B cell (primary cell): ENCODE results near the gene ZP1. TPM values are rescaled to one million over a fixed set of nuclear protein-coding genes. Genes with fewer than 3 reads are reported as not detected.

Experiments
- ATAC-seq: fragments of 200-7000 bp; cut with Tn5 transposase; one replicate; pipeline ENCODE4 v1.10.0; 2021; ENCODE audit warnings: low read depth, mild to moderate bottlenecking, moderate number of reproducible peaks, moderate library complexity
- CTCF ChIA-PET: fragments of 350-600 bp; sonication (Branson Sonifier 250); formaldehyde crosslinking; loops from one replicate; lab custom pipeline; 2021; ENCODE audit warnings: antibody characterized with exemption, inconsistent platforms; lab: Charles Lee
- POLR2A ChIA-PET: fragments of 350-600 bp; sonication (Branson Sonifier 250); formaldehyde crosslinking; loops from one replicate; lab custom pipeline; 2021; ENCODE audit warnings: antibody characterized with exemption; lab: Charles Lee
- DNase-seq: peaks from one replicate; pipeline ENCODE4 v3.0.0; 2013
- H2AFZ ChIP-seq: 2 replicates; pipeline ENCODE4 v1.6.1; 2012; ENCODE audit warnings: mild to moderate bottlenecking, low read depth, low read length; ENCODE audit not compliant: insufficient read depth, poor library complexity, severe bottlenecking
- H3K27ac ChIP-seq, 2 donors: 1 replicate in 1 of 2; 2 replicates in 1 of 2; pipeline ENCODE4 v1.5.1; 2012 to 2013; ENCODE audit warnings: low read length in 2 of 2, mild to moderate bottlenecking in 2 of 2, moderate library complexity in 1 of 2
- H3K27me3 ChIP-seq, 4 experiments: fragments of 200-600 bp in 1 of 4; sonication (generic) in 1 of 4; replicated peaks in 1 of 4; 1 replicate in 2 of 4; 2 replicates in 2 of 4; pipeline versions ENCODE4 v1.6.1 to v1.7.0; 2013 to 2016; ENCODE audit warnings: low read length in 3 of 4, mild to moderate bottlenecking in 2 of 4, mixed read lengths in 1 of 4, moderate library complexity in 1 of 4; ENCODE audit not compliant: insufficient read depth in 4 of 4, control insufficient read depth in 3 of 4; ENCODE audit errors: control extremely low read depth in 1 of 4
- H3K36me3 ChIP-seq, 2 experiments: replicated peaks in 1 of 2; 1 replicate in 1 of 2; 2 replicates in 1 of 2; pipeline versions ENCODE4 v1.6.1 to v1.7.1; 2013; ENCODE audit warnings: low read length in 1 of 2; ENCODE audit not compliant: insufficient read depth in 2 of 2, control insufficient read depth in 1 of 2; ENCODE audit errors: control extremely low read depth in 1 of 2, extremely low read depth in 1 of 2
- H3K4me1 ChIP-seq, 2 donors: fragments of 200-600 bp in 1 of 2; sonication (generic) in 1 of 2; 1 replicate in 1 of 2; 2 replicates in 1 of 2; pipeline versions ENCODE4 v1.5.1 to v1.6.1; 2013 to 2017; ENCODE audit warnings: low read length in 2 of 2; ENCODE audit not compliant: control insufficient read depth in 2 of 2, insufficient read depth in 2 of 2
- H3K4me2 ChIP-seq: replicated peaks from 2 replicates; pipeline ENCODE3; 2012; ENCODE audit warnings: mild to moderate bottlenecking, low read depth, low read length; ENCODE audit not compliant: poor library complexity, severe bottlenecking
- H3K4me3 ChIP-seq, 5 experiments: fragments of 200-600 bp in 1 of 5; sonication (generic) in 1 of 5; 1 replicate in 3 of 5; 2 replicates in 2 of 5; pipeline versions ENCODE4 v1.5.1 to v1.7.0; 2011 to 2016; ENCODE audit warnings: low read length in 4 of 5, mild to moderate bottlenecking in 4 of 5, low read depth in 2 of 5, control low read depth in 1 of 5, moderate library complexity in 1 of 5; ENCODE audit not compliant: insufficient read depth in 1 of 5; ENCODE audit errors: control extremely low read depth in 1 of 5, extremely low read depth in 1 of 5
- H3K79me2 ChIP-seq: fragments of 200-600 bp; sonication (generic); one replicate; pipeline ENCODE4 v1.6.0; 2016; ENCODE audit warnings: low read length; ENCODE audit not compliant: control insufficient read depth, insufficient read depth
- H3K9ac ChIP-seq: fragments of 200-600 bp; sonication (generic); 2 replicates; pipeline ENCODE4 v1.6.1; 2017; ENCODE audit warnings: mild to moderate bottlenecking, low read length, moderate library complexity
- H3K9me3 ChIP-seq, 3 donors: one replicate each; pipeline versions ENCODE4 v1.6.1 to v1.7.1; 2013; ENCODE audit warnings: low read length in 2 of 3; ENCODE audit not compliant: control insufficient read depth in 2 of 3, insufficient read depth in 1 of 3; ENCODE audit errors: control extremely low read depth in 1 of 3
- H4K20me1 ChIP-seq: 2 replicates; pipeline ENCODE4 v1.6.0; 2012; ENCODE audit warnings: mild to moderate bottlenecking, low read length; ENCODE audit not compliant: insufficient read depth, control insufficient read depth, poor library complexity, severe bottlenecking
- H3K27ac Mint-ChIP-seq: one replicate; pipeline ENCODE4 v1.8.0; 2021; ENCODE audit warnings: mixed read lengths
- H3K27me3 Mint-ChIP-seq: one replicate; pipeline ENCODE4 v1.8.0; 2021; ENCODE audit warnings: mixed read lengths
- H3K4me1 Mint-ChIP-seq: one replicate; pipeline ENCODE4 v1.8.0; 2021; ENCODE audit warnings: mixed read lengths
- H3K4me3 Mint-ChIP-seq: one replicate; pipeline ENCODE4 v1.8.0; 2021; ENCODE audit warnings: mixed read lengths
- H3K9me3 Mint-ChIP-seq: one replicate; pipeline ENCODE4 v1.8.0; 2022; ENCODE audit warnings: mixed read lengths; ENCODE audit not compliant: insufficient read depth
- EZH2 ChIP-seq: IDR thresholded peaks from 2 replicates; pipeline ENCODE4 v1.6.1; 2012; ENCODE audit warnings: borderline replicate concordance, low read depth, mild to moderate bottlenecking, moderate library complexity, low read length; ENCODE audit not compliant: insufficient read depth, poor library complexity, severe bottlenecking
- WGBS: methylation state at CpG from one replicate; pipeline ENCODE4 v1.1.5; 2013; ENCODE audit warnings: missing lambda C conversion rate; ENCODE audit not compliant: insufficient coverage; 5-methylcytosine and 5-hydroxymethylcytosine counted together
- intact Hi-C: fragments of 100-400 bp; cut with micrococcal nuclease; formaldehyde crosslinking; loops from one replicate; pipeline ENCODE4 v1.10.0; 2022
- polyA plus RNA-seq: library from polyadenylated mRNA; depleted of rRNA; stranded (reverse); fragments of >200 nt; gene quantifications from 2 replicates; pipeline ENCODE4 v1.2.3, GENCODE V29; 2012
- total RNA-seq, 2 donors: library from RNA; stranded (reverse); fragments of 120-200 nt in 1 of 2; gene quantifications; 1 replicate in 1 of 2; 2 replicates in 1 of 2; pipeline versions ENCODE4 v1.2.3 to v1.2.4, GENCODE V29; 2013 to 2022
- TF ChIP-seq, protein P1 (sequence below): fragments of 200-600 bp; IDR thresholded peaks from one replicate; pipeline ENCODE4 v1.8.0; 2022; ENCODE audit warnings: antibody characterized with exemption, mild to moderate bottlenecking

Gene ZP1
- total and polyA plus RNA-seq, 2 donors (not counting 1 experiment from before 2014, with no cell fraction given) = 0.06 TPM; not detected in 1

DNA sequence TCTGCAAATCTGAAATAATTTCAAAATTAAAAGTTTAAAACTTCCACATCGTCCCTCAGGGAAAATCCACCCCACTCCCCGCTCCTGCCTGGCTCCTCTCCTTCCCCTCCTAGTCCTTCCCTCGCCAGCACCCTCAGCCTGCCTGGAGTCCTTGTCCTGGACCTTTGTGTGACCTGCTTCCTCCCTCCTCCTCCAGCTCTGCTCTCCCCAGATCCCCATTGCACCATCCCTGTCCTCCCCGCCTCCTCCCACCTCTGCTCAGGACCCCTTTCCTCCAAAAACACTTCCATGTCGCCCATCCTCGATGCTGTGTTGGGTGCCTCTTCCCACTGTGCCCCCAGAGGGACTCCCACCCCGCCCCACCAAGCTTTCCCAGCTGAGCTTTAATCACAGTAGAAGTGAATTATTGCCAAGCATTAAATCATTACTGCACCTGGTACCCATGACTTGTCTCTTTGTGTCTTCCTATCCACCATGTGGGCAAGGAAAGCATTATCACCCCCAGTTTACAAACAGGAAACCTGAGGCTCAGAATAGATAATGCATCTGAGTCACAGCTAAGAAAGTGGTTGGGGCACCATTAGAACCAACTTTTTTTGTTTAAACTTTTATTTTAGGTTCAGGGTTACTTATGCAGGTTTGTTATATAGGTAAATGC is 2.4 kb upstream of the ZP1 start:
- no peak for ATAC-seq
- Histone ChIP-seq H3K4me2 (no peak overlapping the region), H4K20me1 (no peaks in the 10 kb centered on the region), H3K27ac (no peak overlapping the region), H3K9ac (no peak overlapping the region), H3K4me1 (no peaks in the 10 kb centered on the region), H3K27me3 (peaks cover 0 to 3% (median 0%) of the 10 kb centered on the region in 4 experiments), H3K9me3 (no peaks in the 10 kb centered on the region), H3K4me3 (no peak overlapping the region), H2AFZ (no peak overlapping the region), H3K79me2 (no peaks in the 10 kb centered on the region), H3K36me3 (no peaks in the 10 kb centered on the region)
- no peak for DNase-seq
- no peak overlapping the region for H3K27ac Mint-ChIP-seq
- H3K9me3 Mint-ChIP-seq = no peaks in the 10 kb centered on the region
- intact Hi-C loops = no loop called here
- H3K4me3 Mint-ChIP-seq = no peak overlapping the region
- ChIA-PET POLR2A (no interaction called here), CTCF (no interaction called here)
- H3K4me1 Mint-ChIP-seq = no peaks in the 10 kb centered on the region
- H3K27me3 Mint-ChIP-seq = no peaks in the 10 kb centered on the region
- TF ChIP-seq, protein P1, sequence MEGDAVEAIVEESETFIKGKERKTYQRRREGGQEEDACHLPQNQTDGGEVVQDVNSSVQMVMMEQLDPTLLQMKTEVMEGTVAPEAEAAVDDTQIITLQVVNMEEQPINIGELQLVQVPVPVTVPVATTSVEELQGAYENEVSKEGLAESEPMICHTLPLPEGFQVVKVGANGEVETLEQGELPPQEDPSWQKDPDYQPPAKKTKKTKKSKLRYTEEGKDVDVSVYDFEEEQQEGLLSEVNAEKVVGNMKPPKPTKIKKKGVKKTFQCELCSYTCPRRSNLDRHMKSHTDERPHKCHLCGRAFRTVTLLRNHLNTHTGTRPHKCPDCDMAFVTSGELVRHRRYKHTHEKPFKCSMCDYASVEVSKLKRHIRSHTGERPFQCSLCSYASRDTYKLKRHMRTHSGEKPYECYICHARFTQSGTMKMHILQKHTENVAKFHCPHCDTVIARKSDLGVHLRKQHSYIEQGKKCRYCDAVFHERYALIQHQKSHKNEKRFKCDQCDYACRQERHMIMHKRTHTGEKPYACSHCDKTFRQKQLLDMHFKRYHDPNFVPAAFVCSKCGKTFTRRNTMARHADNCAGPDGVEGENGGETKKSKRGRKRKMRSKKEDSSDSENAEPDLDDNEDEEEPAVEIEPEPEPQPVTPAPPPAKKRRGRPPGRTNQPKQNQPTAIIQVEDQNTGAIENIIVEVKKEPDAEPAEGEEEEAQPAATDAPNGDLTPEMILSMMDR = no peak
- no peak for TF ChIP-seq EZH2
- WGBS = 56% methylated on average over 7 of the region's 7 CpGs

DNA sequence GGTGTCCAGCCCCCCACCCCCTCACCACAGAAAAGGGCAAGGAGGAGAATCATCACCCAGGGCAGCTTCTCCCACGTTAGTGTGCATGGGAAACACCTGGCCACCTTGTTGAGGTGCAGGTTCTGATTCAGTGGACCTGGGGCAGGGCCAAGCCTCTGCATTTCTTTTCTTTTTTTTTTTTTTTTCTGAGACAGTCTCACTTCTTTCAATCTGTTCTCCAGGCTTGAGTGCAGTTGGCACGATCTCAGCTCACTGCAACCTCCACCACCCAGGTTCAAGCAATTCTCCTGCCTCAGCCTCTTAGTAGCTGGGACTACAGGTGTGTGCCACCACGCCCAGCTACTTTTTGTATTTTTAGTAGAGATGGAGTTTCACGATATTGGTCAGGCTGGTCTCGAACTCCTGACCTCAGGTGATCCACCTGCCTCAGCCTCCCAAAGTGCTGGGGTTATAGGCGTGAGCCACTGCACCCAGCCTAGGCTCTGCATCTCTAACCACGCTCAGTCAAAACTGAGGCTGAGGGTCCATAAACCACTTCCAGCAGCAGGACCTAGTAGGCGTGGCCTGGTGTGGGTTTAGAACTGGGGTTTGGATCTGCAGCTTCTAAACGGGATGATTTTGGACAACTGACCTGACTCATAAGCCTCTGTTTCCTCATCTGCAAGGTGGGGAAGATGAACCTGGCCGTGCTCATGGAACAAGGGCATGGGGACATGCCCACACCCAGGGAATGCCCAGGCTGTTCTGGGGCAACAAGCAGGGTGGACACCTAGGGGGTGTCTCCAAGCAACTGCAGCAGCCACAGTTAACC is 734 bp downstream of the ZP1 start:
- no peak overlapping the region for H2AFZ ChIP-seq
- no peak overlapping the region for H3K4me2 ChIP-seq
- H3K4me3 ChIP-seq = no peak overlapping the region
- ChIA-PET POLR2A (no interaction called here), CTCF (no interaction called here)
- no peak for ATAC-seq
- H3K27ac ChIP-seq = no peak overlapping the region
- WGBS = 68% methylated on average over 9 of the region's 10 CpGs
- H3K4me1 ChIP-seq = no peaks in the 10 kb centered on the region
- no peak for DNase-seq
- intact Hi-C loops = no loop called here
- no peaks in the 10 kb centered on the region for H3K36me3 ChIP-seq
- H3K27me3 Mint-ChIP-seq = no peaks in the 10 kb centered on the region
- TF ChIP-seq, protein P1 = no peak
- TF ChIP-seq EZH2 = no peak
- no peaks in the 10 kb centered on the region for H3K4me1 Mint-ChIP-seq
- no peaks in the 10 kb centered on the region for H3K27me3 ChIP-seq
- H3K4me3 Mint-ChIP-seq = no peak overlapping the region
- no peak overlapping the region for H3K27ac Mint-ChIP-seq
- no peaks in the 10 kb centered on the region for H3K9me3 ChIP-seq
- H3K9ac ChIP-seq = no peak overlapping the region
- no peaks in the 10 kb centered on the region for H3K79me2 ChIP-seq
- H4K20me1 ChIP-seq = no peaks in the 10 kb centered on the region
- no peaks in the 10 kb centered on the region for H3K9me3 Mint-ChIP-seq
